ENCODE data around the gene TCP1.
"Not testable (repeated sequence)": the region's sequence is repeated elsewhere in the genome, so short reads cannot be mapped to it uniquely, and the experiment has no call there.

Gene TCP1

DNA sequence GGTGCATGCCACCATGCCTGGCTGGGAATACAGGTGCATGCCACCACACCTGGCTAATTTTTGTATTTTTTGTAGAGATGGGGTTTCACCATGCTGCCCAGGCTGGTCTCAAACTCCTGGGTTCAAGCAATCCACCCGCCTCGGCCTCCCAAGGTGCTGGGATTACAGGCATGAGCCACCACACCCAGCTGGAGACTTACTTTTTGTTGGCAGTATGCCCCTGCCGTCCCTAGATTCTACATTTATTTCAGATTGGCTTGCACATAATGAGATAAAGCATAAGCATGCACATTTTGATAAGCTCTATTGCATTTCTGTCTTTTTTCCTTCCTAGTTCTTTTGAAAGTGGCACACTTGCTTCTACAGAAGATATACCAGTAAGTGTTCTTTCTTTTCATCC, 27.4 kb upstream of the TCP1 start:
- not testable (repeated sequence) for DNase-seq

DNA sequence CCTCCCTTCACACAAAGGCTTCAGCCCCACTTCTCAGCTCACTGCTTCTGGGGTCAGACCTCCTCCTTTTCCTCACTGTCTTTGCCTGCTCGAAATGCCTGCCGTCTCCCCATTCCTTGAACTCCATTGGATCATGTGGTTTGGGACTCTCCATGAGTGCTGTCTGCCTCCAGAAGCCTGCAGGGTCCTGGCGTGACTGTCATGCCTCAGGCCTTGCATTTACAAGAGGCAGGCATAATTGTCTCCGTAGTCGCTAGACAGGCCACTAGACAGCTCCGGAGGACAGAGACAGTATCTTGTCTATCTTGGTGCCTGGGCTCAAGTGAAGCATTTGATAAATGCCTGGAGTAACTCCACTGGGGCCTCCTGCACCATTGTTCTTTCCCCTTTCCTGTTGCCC, 26.0 kb upstream of the TCP1 start:
- DNase-seq: no peak

DNA sequence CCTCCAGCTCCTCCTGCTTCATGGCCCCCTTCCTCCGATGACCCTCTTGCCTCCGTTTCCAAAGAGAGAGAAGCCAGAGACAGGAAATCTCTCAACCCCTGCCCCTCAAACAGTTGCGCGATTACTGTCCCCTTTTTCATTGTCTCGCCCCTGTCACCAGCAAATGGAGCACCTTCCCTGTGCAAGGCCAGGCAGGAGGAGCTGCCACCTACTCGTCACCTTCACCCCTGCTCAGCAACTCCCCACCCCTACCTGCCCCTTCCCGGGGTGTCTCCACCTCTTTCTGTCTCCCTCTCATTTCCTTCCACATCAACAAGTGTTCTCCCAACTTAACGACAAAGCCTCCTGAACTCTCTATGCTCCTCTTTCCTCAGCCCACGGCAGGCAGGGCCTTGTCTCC, 24.4 kb upstream of the TCP1 start:
- DNase-seq: no peak

DNA sequence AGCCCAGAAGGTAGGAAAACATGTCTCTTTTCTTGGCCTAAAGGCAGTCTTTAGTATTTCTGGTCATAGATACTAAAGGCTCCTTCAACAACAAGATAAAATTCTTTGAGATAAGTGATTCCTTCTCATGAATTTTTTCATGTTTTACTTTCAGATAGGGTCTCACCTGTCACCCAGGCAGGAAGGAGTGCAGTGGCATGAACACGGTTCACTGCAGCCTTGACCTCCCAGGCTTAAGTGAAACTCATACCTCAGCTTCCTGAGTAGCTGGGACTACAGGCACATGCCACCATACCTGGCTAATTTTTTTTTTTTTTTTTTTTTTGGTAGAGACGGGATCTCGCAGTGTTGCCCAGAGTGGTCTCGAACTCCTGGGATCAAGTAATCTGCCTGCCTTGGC, 19.7 kb upstream of the TCP1 start:
- no peak for DNase-seq

DNA sequence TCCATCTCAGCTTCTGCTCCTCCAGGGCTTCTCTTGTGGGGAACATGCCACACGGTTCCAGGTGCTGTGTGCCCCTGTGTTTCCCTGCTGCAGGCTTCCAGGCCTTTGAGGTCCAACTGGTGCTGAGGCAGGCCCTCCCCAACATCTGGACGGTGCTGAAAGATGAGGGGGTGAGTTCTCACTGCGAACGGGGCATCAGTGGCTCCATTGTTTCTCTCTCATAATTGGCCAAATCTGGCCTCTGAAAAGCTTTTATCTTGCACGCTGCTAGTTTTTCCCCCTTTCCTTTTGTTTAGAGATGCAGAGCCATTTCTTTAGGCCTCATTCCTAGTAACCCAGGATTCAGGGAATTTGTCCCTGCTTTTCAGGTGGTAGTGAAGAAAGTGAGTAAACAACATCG, 19.2 kb upstream of the TCP1 start:
- DNase-seq: no peak

DNA sequence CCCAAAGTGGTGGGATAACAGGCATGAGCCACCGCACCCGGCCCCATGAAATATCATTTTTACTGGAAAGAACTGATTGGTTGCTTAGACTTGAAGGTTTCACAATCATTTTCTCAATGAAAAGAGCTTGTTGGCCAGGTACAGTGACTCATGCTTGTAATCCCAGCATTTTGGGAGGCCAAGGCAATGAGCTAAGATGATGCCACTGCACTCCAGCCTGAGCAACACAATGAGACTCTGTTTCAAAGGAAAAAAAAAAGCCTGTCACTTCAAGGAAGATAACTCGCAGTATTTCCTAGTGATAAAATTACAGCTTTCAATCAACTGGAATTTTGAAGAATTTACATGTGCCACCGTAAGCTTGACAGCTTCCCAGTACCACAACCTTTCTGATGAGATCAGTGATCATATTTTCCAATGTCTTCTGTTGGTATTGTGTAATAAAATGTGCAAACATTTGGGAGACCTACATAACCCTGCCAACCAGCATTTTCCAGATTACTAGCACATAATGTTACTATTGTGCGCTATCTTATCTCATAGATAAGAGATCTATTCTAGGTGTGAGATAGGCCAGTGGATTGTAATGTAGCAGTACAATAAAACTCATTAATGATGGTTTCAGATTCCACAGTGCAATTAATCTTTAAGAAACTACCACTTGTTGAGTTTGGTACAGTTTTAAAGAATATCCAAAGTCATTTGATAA, 17.9 kb upstream of the TCP1 start:
- DNase-seq: no peak

DNA sequence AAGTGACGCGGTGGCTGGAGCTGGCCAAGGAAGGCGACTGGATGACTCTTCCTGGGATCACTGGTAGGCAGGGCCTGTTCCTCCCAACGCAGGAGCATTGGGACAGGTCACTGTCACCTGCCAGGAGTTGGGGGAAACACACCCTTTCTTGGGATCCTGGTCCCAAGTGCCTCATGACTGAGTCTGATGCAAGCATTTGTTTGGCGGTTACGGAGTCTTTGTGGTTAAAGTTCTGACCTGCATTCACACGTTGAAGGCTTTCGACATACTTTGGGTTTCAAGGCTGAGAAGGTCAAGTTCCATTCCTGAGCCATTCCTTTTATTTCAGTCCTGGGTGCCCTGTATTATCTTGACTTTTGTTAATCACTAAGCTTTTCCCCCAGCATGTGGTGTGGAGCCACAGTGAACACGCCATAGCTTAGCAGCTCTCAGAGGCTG, 16.6 kb upstream of the TCP1 start:
- no peak for DNase-seq

DNA sequence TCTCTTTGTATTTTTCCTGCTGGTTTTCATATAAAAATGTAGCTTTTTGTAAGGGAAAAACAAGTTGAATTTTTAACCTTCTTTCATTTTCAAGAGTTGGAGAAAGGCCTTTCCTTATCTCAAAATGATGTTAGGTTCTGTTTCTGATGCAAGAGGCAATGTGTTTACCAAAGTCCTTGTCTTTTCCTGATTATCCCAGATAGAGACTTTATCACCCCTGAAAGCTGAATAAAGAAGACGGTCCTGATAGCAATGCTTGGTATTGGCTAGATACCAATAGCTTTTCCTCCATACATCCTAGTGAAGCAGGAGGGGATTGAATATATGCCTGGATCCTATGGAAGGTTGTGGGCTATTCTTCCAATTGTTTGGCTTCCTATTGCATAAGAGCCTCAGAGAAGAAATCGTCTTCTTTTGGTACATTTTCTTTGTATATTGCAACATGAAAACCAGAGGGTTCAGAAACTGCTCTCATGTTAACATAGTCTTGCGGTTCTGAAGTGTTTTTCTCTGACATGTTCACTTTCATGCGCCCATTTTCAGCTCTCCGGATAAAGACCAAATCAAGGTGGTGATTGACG, 16.1 kb upstream of the TCP1 start:
- no peak for DNase-seq

DNA sequence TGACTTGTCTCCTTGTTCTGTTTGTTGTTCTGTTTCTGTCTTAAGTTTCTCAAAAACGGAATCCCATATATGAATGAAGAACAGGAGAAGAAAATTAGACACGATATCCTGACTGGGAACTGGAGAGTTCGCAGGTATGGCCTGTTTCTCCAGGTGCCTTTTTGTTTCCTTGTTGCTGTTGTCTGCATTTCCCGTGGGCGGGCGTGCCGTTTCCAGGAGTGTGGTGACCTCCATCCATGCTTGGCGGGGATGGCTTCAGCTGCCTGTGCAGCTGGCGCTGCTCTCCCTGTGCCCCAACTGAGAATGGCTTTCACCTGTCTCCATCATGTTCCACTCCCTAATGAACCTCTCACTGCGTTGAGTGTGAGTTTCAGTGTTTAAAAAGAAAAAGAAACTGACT, 15.1 kb upstream of the TCP1 start:
- no peak for DNase-seq

DNA sequence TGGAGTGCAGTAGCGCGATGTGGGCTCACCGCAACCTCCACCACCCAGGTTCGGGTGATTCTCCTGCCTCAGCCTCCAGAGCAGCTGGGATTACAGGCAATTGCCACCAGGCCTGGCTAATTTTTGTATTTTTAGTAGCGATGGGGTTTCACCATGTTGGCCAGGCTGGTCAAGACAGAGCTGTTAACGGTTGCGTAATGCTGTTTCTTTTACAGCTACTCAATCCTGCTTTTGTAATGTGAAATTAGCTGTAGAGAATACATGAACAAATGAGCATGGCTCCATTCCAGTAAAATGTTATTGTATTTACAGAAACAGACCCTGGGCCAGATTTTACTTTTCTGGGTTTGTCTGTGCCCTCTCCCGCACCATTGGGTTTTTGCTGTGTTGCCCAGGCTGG, 12.5 kb upstream of the TCP1 start:
- DNase-seq: no peak

DNA sequence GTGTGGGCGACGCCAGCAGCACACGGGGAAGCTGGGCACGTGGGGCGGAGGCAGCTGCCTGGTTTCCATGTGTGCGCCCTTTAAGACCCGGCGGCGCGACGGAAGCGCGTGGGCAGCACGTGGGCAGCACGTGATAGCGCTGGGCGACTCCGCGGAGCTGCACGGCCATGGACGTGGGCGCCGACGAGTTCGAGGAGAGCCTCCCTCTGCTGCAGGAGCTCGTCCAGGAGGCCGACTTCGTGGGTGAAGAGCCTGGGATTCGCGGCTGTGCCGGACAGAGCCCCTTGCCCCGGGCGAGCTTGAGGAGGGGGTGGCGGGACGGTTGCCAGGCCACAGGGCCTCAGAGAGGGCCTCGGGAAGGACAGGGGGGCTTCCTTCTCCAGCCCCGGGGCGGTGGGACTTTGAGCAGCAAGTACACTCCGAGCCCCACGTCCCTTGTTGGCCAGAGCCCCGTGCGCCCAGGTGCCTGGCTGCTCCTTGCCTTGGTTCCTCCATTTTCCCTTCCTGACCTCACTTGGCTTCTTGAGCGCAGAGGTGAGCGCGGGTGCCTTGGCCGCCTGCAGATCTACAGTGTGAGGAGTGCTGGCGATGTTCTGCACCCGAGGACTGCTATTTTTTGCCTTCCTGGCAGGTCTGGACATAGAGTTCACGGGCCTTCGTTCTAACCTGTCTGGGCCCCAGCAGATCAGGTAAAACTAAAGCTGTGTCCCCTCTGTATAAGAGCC, 10.9 kb upstream of the TCP1 start, which contains the start of gene PNLDC1:
Gene PNLDC1 (plus strand): TSS at position 136 of the 725 bp plus-strand sequence. CDS start 32 bp downstream, at position 168.
- no peak for DNase-seq

DNA sequence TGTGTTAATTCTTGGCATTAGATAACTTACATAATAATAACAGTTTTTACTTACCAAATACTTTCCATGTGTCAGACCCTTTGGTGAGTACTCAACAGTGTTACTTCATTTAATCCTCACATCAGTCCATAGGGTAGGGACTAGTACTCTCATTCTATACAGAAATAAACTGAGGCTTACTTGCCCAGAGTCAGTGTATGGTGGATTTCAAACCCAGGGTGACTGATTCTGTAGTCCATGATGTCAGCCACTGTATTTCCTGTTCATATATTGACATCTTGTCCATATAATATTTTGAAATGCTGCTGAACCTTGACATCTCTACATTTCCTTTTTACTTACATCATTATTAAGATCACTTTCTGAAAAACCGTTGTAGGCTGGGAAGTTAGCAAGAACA, 8.2 kb upstream of the TCP1 start:
- DNase-seq: no peak

DNA sequence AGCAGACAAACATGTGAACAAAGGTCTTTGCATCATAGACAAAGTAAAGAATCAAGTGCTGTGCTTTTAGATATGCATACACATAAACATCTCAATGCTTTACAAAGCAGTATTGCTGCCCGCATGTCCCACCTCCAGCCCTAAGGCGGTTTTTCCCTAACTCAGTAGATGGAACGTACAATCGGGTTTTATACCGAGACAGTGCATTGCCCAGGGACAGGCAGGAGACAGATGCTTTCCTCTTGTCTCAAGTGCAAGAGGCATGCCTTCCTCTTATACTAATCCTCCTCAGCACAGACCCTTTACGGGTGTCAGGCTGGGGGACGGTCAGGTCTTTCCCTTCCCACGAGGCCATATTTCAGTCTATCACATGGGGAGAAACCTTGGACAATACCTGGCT, 5.6 kb upstream of the TCP1 start:
- DNase-seq: not testable (repeated sequence)

DNA sequence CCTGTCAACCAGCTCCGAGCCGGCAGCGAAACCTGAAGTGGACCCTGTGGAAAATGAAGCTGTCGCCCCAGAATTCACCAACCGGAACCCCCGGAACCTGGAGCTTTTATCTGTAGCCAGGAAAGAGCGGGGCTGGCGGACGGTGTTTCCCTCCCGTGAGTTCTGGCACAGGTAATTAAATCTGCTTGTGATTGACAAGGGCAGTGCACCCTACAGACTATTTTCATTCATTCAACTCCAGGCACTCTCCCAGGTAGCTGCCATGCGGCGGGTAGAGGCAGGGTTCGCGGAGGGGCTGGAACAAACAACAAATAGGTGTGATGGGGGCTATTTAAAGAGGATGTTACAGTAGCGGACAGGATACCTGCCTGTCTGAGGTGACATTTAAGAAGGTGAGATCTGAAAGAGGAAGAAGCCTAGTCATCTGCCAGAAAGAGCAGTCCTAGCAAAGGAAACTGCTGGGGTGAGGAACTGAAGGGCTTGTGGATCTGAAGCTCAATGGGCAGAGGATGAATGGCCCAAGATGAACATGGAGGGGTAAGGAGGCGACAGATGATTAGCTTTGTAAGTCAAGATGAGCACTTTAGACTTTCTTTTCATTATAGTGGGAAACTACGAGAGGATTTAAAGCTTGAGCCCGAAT, 1.7 kb upstream of the TCP1 start:
- DNase-seq: no peak

DNA sequence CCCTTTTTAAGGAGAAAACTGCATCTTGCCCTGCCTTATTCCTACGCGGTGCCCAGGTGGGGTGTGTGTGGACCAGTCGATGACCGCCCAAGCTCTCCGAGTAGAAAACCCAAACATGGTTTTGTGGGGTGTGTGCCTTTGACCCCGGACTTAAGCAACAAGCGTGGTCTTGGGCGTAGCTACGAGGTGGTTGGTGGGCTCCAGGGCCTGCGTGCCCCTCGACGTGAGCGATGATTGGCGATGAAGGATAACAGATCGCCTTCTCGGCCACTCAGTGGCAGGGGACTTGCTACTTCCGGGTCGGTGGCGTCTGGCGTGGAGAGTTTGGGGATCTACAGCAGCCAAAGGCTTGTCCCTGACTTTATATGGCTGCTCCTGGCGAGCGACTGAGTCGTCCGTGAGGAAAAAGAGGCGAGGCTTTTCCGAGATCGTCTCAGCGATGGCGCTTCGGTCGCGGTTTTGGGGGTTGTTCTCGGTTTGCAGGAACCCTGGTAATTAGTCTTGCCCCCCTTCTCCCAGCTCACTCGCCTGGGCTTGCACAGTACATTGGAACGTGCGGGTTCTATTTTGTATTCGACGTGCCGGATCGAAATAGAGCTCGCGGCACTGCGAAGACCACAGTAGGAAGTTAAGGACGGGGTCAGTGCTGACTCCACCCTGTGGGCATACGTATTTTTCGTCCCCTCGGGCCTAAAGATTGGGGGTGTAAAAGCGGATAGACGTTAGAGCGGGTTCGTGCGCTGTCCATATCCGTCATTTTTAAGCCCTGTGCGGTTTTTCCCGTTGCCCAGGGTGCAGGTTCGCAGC, 950 bp upstream of the TCP1 start, which contains the start of gene MRPL18:
Gene MRPL18 (plus strand): TSS at position 319 of the 807 bp plus-strand sequence. CDS start 121 bp downstream, at position 440.
- DNase-seq: peak; percentile 83

DNA sequence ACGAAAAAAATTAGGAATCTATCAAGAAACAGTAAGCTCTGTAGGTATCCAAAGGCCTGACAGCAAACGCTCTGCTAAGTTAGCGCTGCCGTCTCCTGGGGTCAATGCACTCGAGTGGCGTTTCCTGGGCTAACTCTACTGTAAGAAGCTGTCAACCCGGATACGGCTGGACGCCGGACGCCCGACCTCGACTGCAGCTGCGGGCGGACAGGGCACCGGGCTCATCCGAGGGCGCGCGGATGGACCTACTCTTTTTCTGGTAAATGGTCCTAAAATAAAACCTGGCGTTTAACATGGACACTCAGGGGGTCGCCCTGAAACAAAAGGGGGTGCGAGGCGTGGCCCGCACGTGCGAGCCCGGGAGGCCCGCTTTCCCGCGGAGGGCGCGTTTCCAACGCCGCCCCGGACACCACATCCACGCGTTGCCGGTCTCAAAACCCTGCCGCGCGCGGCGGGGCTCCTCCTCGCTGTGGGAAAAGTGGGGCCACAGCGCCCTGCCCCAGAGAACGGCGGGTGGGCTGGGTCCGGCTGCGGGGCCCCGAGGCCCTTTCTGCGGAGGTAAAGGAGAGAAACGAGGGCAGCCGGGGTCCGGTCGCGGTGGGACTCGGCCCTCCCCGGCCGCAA, 537 bp downstream of the TCP1 start:
- peak; percentile 13 for DNase-seq

DNA sequence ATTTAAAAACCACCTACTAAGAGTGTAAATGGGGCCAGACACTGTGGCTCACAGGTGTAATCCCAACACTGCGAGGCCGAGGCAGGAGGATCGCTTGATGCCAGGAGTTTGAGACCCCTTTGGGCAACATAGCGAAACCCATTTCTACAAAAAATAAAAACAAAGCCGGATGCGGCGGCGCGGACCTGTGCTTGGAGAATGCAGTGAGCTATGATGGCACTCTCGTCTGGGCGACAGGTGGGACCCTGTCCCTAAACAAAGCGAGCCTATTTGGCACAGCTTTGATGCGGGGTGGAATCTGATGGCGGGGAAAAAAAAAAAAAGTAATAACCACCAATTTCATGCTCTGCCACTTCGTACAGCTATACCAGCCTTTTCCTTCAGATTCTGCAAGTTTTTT, 1.1 kb downstream of the TCP1 start:
- no peak for DNase-seq

DNA sequence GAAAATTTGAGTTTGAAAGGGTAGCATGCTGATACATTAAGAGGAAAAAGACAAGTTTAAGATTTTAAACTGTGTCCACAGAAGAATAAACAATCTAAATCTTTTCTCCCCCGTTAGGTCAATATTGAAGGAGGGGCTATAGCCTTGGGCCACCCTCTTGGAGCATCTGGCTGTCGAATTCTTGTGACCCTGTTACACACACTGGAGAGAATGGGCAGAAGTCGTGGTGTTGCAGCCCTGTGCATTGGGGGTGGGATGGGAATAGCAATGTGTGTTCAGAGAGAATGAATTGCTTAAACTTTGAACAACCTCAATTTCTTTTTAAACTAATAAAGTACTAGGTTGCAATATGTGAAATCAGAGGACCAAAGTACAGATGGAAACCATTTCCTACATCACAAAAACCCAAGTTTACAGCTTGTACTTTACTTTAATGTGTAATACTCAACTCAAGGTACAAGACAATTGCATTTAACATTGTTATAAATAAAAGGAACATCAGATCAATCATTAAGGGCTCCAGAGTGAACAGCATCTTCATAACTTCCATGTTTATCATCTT, 10.8 kb downstream of the TCP1 start:
- no peak for DNase-seq

DNA sequence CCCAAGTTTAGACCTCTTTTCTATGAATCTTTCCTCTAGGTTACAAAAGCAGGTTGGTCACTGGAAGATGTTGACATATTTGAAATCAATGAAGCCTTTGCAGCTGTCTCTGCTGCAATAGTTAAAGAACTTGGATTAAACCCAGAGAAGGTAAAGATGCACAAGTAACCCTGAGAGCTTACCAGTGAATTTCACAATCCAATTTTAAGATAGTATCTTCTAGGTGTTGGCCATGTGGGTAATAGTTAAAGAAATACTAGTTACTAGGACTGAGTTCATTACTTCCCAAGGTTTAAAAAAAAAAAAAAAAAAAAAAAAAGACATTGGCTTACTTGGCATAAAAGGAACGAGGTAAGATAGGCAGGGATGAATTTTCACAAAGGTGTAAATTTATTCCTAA, 11.3 kb downstream of the TCP1 start:
- no peak for DNase-seq

DNA sequence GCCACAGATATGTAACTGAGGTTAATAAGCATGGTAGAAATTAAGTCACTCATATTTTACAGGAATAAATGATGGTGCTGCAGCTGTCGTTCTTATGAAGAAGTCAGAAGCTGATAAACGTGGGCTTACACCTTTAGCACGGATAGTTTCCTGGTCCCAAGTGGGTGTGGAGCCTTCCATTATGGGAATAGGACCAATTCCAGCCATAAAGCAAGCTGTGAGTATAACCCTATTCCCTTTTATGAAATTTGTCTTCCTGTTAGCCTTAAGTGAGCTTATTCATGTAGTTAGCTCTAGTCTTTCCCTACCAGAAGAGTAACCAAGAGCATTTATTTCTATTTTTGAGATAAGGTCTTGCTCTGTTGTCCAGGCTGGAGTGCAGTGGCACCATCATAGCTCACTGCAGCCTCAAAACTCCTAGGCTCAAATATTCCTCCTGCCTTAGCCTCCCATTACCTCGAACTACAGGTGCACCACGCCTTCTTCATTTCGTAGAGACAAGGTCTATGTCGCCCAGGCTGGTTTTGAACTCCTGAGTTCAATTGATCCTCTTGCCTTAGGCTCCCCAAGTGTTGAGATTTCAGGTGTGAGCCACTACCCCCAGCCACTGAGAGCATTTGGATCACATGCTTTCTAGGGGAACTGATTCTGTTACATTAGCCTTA, 12.0 kb downstream of the TCP1 start:
- no peak for DNase-seq

DNA sequence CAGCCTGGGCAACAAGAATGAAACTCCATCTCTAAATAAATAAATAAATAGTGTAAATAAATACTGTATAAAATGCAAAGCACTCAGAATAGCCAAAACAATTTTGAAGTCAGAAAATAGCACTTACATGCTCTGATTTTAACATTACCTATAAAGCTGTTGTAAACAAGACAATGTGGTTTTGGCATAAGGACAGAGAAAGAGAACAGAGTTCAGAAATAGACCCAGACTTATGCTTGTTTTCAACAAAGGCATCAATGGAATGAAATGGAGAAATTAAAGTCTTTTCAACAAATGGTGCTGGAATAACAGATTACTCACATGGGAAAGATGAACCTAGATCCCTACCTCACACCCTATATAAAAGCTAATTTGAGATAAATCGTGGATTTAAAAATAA, 17.2 kb downstream of the TCP1 start:
- DNase-seq: no peak

Measured in stimulated activated CD4-positive, alpha-beta T cell treated with anti-CD3 and anti-CD28 coated beads, Interleukin-12 subunit alpha, Interleukin-12 subunit beta, amount 100 ng/mL, for 4 hours (primary cell).